ENCODE results near the gene PRSS58.

- no peak for TF ChIP-seq CTCF (IDR thresholded peaks at IDR 0.05)
- no peak for TF ChIP-seq POLR2A (IDR thresholded peaks at IDR 0.05)
These were observed 15.0 kb upstream of the PRSS58 start for GRCh38 chr7:142272841-142273240.
